Measurements from ENCODE around the gene ERFL.
"Not testable (repeated sequence)": the region's sequence is repeated elsewhere in the genome, so short reads cannot be mapped to it uniquely, and the experiment has no call there.

The ERFL gene

GRCh38 chr19:41875973-41876372, 52.3 kb downstream of the ERFL start:
- DNase-seq, result not testable (repeated sequence)

GRCh38 chr19:41872775-41873647, 55.2 kb downstream of the ERFL start:
- peak; percentile 72 for DNase-seq

GRCh38 chr19:41872384-41872774, 55.9 kb downstream of the ERFL start:
- no peak for DNase-seq

- DNase-seq, result peak; percentile 51
Observed at GRCh38 chr19:41871573-41872383, 56.5 kb downstream of the ERFL start.

GRCh38 chr19:41870401-41870873, 57.8 kb downstream of the ERFL start:
- DNase-seq, result no peak

- DNase-seq, result no peak
Observed at GRCh38 chr19:41869374-41869955, 58.8 kb downstream of the ERFL start.

GRCh38 chr19:41868989-41869300, 59.3 kb downstream of the ERFL start:
- no peak for DNase-seq

- no peak for DNase-seq
Observed at GRCh38 chr19:41868120-41868988, 59.9 kb downstream of the ERFL start.

- no peak for DNase-seq
Observed at GRCh38 chr19:41866284-41866683, 62.0 kb downstream of the ERFL start.

- DNase-seq, result no peak
Observed at GRCh38 chr19:41864374-41864773, 63.9 kb downstream of the ERFL start.

GRCh38 chr19:41863209-41863931, 64.9 kb downstream of the ERFL start:
- no peak for DNase-seq

GRCh38 chr19:41862445-41862986, 65.7 kb downstream of the ERFL start:
- no peak for DNase-seq

- no peak for DNase-seq
Observed at GRCh38 chr19:41861846-41862245, 66.4 kb downstream of the ERFL start.

- no peak for DNase-seq
Observed at GRCh38 chr19:41861116-41861768, 67.0 kb downstream of the ERFL start.

- peak; percentile 56 for DNase-seq
Observed at GRCh38 chr19:41860419-41861115, 67.7 kb downstream of the ERFL start.

- DNase-seq, result peak; percentile 97
Observed at GRCh38 chr19:41859618-41860418, 68.4 kb downstream of the ERFL start, which contains the start of gene RPS19. Gene RPS19, plus strand, starts transcription at chr19:41860255. Its CDS starts 520 bp downstream, at chr19:41860775.

GRCh38 chr19:41859213-41859617, 69.0 kb downstream of the ERFL start:
- no peak for DNase-seq
